GM19023 (cell line): Measurements from ENCODE around the gene CHD6.

ENCODE experiments used
- ATAC-seq: cut with Tn5 transposase; IDR thresholded peaks from one replicate; pipeline ENCODE4 v1.9.1; 2021; ENCODE audit warnings: mild to moderate bottlenecking, moderate library complexity; ENCODE audit not compliant: unreplicated experiment

Gene CHD6

GRCh38 chr20:41592516-41593216, 25.5 kb downstream of the CHD6 start:
- no peak for ATAC-seq

GRCh38 chr20:41587956-41588355, 30.2 kb downstream of the CHD6 start:
- ATAC-seq, result no peak

GRCh38 chr20:41587523-41587922, 30.7 kb downstream of the CHD6 start:
- no peak for ATAC-seq

GRCh38 chr20:41586772-41587171, 31.4 kb downstream of the CHD6 start:
- no peak for ATAC-seq

GRCh38 chr20:41580350-41580749, 37.8 kb downstream of the CHD6 start:
- ATAC-seq, result no peak

GRCh38 chr20:41577129-41578009, 40.8 kb downstream of the CHD6 start:
- ATAC-seq, result no peak

GRCh38 chr20:41575412-41575811, 42.8 kb downstream of the CHD6 start:
- no peak for ATAC-seq

- ATAC-seq, result no peak
These were observed 43.3 kb downstream of the CHD6 start for GRCh38 chr20:41574802-41575389.

GRCh38 chr20:41573955-41574354, 44.2 kb downstream of the CHD6 start:
- no peak for ATAC-seq

- no peak for ATAC-seq
These were observed 46.1 kb downstream of the CHD6 start for GRCh38 chr20:41572010-41572572.

- no peak for ATAC-seq
These were observed 47.2 kb downstream of the CHD6 start for GRCh38 chr20:41571006-41571405.

GRCh38 chr20:41570557-41570956, 47.6 kb downstream of the CHD6 start:
- ATAC-seq, result no peak

GRCh38 chr20:41567615-41568014, 50.6 kb downstream of the CHD6 start:
- no peak for ATAC-seq

- no peak for ATAC-seq
These were observed 51.2 kb downstream of the CHD6 start for GRCh38 chr20:41566896-41567527.

GRCh38 chr20:41563087-41563486, 55.1 kb downstream of the CHD6 start:
- no peak for ATAC-seq

- ATAC-seq, result no peak
These were observed 57.2 kb downstream of the CHD6 start for GRCh38 chr20:41560970-41561369.

GRCh38 chr20:41559658-41560057, 58.5 kb downstream of the CHD6 start:
- ATAC-seq, result no peak

GRCh38 chr20:41553142-41553879, 64.9 kb downstream of the CHD6 start:
- no peak for ATAC-seq

- ATAC-seq, result no peak
These were observed 65.7 kb downstream of the CHD6 start for GRCh38 chr20:41552295-41553068.
